Mucosa of gallbladder (tissue), 1 donor: ENCODE measurements around the gene GPC3. TPM values are rescaled to one million over a fixed set of nuclear protein-coding genes. Genes with fewer than 3 reads are reported as not detected.

Source experiments
- DNase-seq: peaks from one replicate; pipeline ENCODE4 v3.0.0-alpha.2; 2020; ENCODE audit warnings: low spot score
- total RNA-seq: library from RNA; stranded (reverse); gene quantifications from one replicate; pipeline ENCODE4 v1.2.1, GENCODE V29; 2021
- donor health status: DM: no; HTN: no; CAD: no.

Gene GPC3
- total RNA-seq, 1 donor from 2014 or later = 44.7 TPM

- no peak for DNase-seq
Measured at GRCh38 chrX:133969191-133969590, 16.2 kb downstream of the GPC3 start.

GRCh38 chrX:133968109-133968508 is 17.3 kb downstream of the GPC3 start:
- DNase-seq = no peak

- no peak for DNase-seq
Measured at GRCh38 chrX:133966199-133966598, 19.2 kb downstream of the GPC3 start.

- DNase-seq = no peak
Measured at GRCh38 chrX:133965321-133965720, 20.1 kb downstream of the GPC3 start.

- DNase-seq = no peak
Measured at GRCh38 chrX:133961046-133961445, 24.3 kb downstream of the GPC3 start.

GRCh38 chrX:133959972-133960371 is 25.4 kb downstream of the GPC3 start:
- DNase-seq = no peak

GRCh38 chrX:133958997-133959688 is 26.3 kb downstream of the GPC3 start:
- no peak for DNase-seq

GRCh38 chrX:133956570-133957340 is 28.6 kb downstream of the GPC3 start:
- DNase-seq = no peak

GRCh38 chrX:133953785-133954355 is 31.5 kb downstream of the GPC3 start:
- DNase-seq = no peak

- no peak for DNase-seq
Measured at GRCh38 chrX:133953078-133953477, 32.3 kb downstream of the GPC3 start.

- DNase-seq = no peak
Measured at GRCh38 chrX:133951098-133951497, 34.3 kb downstream of the GPC3 start.

GRCh38 chrX:133950214-133950613 is 35.2 kb downstream of the GPC3 start:
- no peak for DNase-seq

- DNase-seq = no peak
Measured at GRCh38 chrX:133948895-133949294, 36.5 kb downstream of the GPC3 start.

- no peak for DNase-seq
Measured at GRCh38 chrX:133947996-133948395, 37.4 kb downstream of the GPC3 start.

GRCh38 chrX:133947022-133947421 is 38.4 kb downstream of the GPC3 start:
- DNase-seq = no peak

GRCh38 chrX:133943507-133943906 is 41.9 kb downstream of the GPC3 start:
- DNase-seq = no peak

GRCh38 chrX:133939655-133940302 is 45.6 kb downstream of the GPC3 start:
- no peak for DNase-seq

GRCh38 chrX:133938530-133938929 is 46.9 kb downstream of the GPC3 start:
- no peak for DNase-seq

- no peak for DNase-seq
Measured at GRCh38 chrX:133937022-133937421, 48.4 kb downstream of the GPC3 start.

GRCh38 chrX:133935076-133935475 is 50.3 kb downstream of the GPC3 start:
- no peak for DNase-seq

- DNase-seq = no peak
Measured at GRCh38 chrX:133933316-133933715, 52.1 kb downstream of the GPC3 start.

GRCh38 chrX:133929836-133930464 is 55.4 kb downstream of the GPC3 start:
- DNase-seq = no peak
